ENCODE measurements around the gene SH2D1A. TPM values are rescaled to one million over a fixed set of nuclear protein-coding genes. Genes with fewer than 3 reads are reported as not detected.

Gene SH2D1A
- total RNA-seq, 1 donor from 2014 or later, result not detected

GRCh38 chrX:124383354-124383753 lies 37.0 kb downstream of the SH2D1A start:
- Mint-ChIP-seq H3K27me3 (ENCODE audit: low read depth, unreplicated experiment) (no peaks in the 10 kb centered on the region), H3K27ac (ENCODE audit: unreplicated experiment) (no peak overlapping the region), H3K4me1 (ENCODE audit: low read depth, unreplicated experiment) (peaks cover 5% of the 10 kb centered on the region), H3K4me3 (ENCODE audit: unreplicated experiment) (no peak overlapping the region), H3K9me3 (ENCODE audit: unreplicated experiment) (no peaks in the 10 kb centered on the region), H3K36me3 (ENCODE audit: low read depth, unreplicated experiment) (no peaks in the 10 kb centered on the region)
- Histone ChIP-seq H3K27ac (ENCODE audit: low read depth, low read length) (no peak overlapping the region), H3K9ac (ENCODE audit: low read length) (no peak overlapping the region), H3K4me3 (ENCODE audit: insufficient read depth, low read depth, low read length) (no peak overlapping the region), H2AFZ (ENCODE audit: low read depth, low read length) (no peak overlapping the region), H3K4me2 (ENCODE audit: low read length) (no peak overlapping the region), H3K4me1 (ENCODE audit: insufficient read depth, low read length) (no peaks in the 10 kb centered on the region), H3K36me3 (ENCODE audit: insufficient read depth, low read length) (no peaks in the 10 kb centered on the region), H3K79me2 (ENCODE audit: insufficient read depth, low read length) (no peaks in the 10 kb centered on the region), H3K9me3 (ENCODE audit: insufficient read depth, low read depth, low read length) (no peaks in the 10 kb centered on the region), H4K20me1 (ENCODE audit: insufficient read depth, low read length) (no peaks in the 10 kb centered on the region), H3K27me3 (ENCODE audit: insufficient read depth, low read length) (no peaks in the 10 kb centered on the region)
- TF ChIP-seq CTCF (IDR thresholded peaks at IDR 0.05; ENCODE audit: insufficient read depth, low read depth, low read length) (no peak), EZH2 (IDR thresholded peaks at IDR 0.05; ENCODE audit: insufficient read depth, low read length) (no peak)
- DNase-seq (ENCODE audit: low read depth) (no peak), FAIRE-seq (no peak)

GRCh38 chrX:124386401-124386800 lies 40.0 kb downstream of the SH2D1A start:
- H3K4me2 ChIP-seq (ENCODE audit: low read length), result no peak overlapping the region
- peaks cover 2% of the 10 kb centered on the region for H3K4me1 Mint-ChIP-seq (ENCODE audit: low read depth, unreplicated experiment)
- no peak for DNase-seq (ENCODE audit: low read depth)
- TF ChIP-seq EZH2 (IDR thresholded peaks at IDR 0.05; ENCODE audit: insufficient read depth, low read length), result no peak
- no peak for TF ChIP-seq CTCF (IDR thresholded peaks at IDR 0.05; ENCODE audit: insufficient read depth, low read depth, low read length)
- no peaks in the 10 kb centered on the region for H3K36me3 Mint-ChIP-seq (ENCODE audit: low read depth, unreplicated experiment)
- no peaks in the 10 kb centered on the region for H3K4me1 ChIP-seq (ENCODE audit: insufficient read depth, low read length)
- H3K4me3 Mint-ChIP-seq (ENCODE audit: unreplicated experiment), result no peak overlapping the region
- H3K27me3 Mint-ChIP-seq (ENCODE audit: low read depth, unreplicated experiment), result no peaks in the 10 kb centered on the region
- no peak overlapping the region for H3K4me3 ChIP-seq (ENCODE audit: insufficient read depth, low read depth, low read length)
- no peak overlapping the region for H2AFZ ChIP-seq (ENCODE audit: low read depth, low read length)
- FAIRE-seq, result peak; percentile 29
- no peaks in the 10 kb centered on the region for H3K79me2 ChIP-seq (ENCODE audit: insufficient read depth, low read length)
- no peak overlapping the region for H3K9ac ChIP-seq (ENCODE audit: low read length)
- no peaks in the 10 kb centered on the region for H4K20me1 ChIP-seq (ENCODE audit: insufficient read depth, low read length)
- H3K36me3 ChIP-seq (ENCODE audit: insufficient read depth, low read length), result no peaks in the 10 kb centered on the region
- H3K27ac ChIP-seq (ENCODE audit: low read depth, low read length), result no peak overlapping the region
- H3K9me3 ChIP-seq (ENCODE audit: insufficient read depth, low read depth, low read length), result no peaks in the 10 kb centered on the region
- no peaks in the 10 kb centered on the region for H3K27me3 ChIP-seq (ENCODE audit: insufficient read depth, low read length)
- H3K9me3 Mint-ChIP-seq (ENCODE audit: unreplicated experiment), result no peaks in the 10 kb centered on the region
- H3K27ac Mint-ChIP-seq (ENCODE audit: unreplicated experiment), result no peak overlapping the region

- Histone ChIP-seq H3K9me3 (ENCODE audit: insufficient read depth, low read depth, low read length) (no peaks in the 10 kb centered on the region), H3K79me2 (ENCODE audit: insufficient read depth, low read length) (no peaks in the 10 kb centered on the region), H3K36me3 (ENCODE audit: insufficient read depth, low read length) (no peaks in the 10 kb centered on the region), H3K4me2 (ENCODE audit: low read length) (no peak overlapping the region), H3K27me3 (ENCODE audit: insufficient read depth, low read length) (no peaks in the 10 kb centered on the region), H3K4me3 (ENCODE audit: insufficient read depth, low read depth, low read length) (no peak overlapping the region), H3K9ac (ENCODE audit: low read length) (no peak overlapping the region), H3K4me1 (ENCODE audit: insufficient read depth, low read length) (no peaks in the 10 kb centered on the region), H2AFZ (ENCODE audit: low read depth, low read length) (no peak overlapping the region), H4K20me1 (ENCODE audit: insufficient read depth, low read length) (no peaks in the 10 kb centered on the region), H3K27ac (ENCODE audit: low read depth, low read length) (no peak overlapping the region)
- Mint-ChIP-seq H3K4me3 (ENCODE audit: unreplicated experiment) (no peak overlapping the region), H3K4me1 (ENCODE audit: low read depth, unreplicated experiment) (no peaks in the 10 kb centered on the region), H3K9me3 (ENCODE audit: unreplicated experiment) (no peaks in the 10 kb centered on the region), H3K36me3 (ENCODE audit: low read depth, unreplicated experiment) (no peaks in the 10 kb centered on the region), H3K27me3 (ENCODE audit: low read depth, unreplicated experiment) (no peaks in the 10 kb centered on the region), H3K27ac (ENCODE audit: unreplicated experiment) (no peak overlapping the region)
- DNase-seq (ENCODE audit: low read depth) (peak; percentile 3), FAIRE-seq (peak; percentile 99)
- TF ChIP-seq EZH2 (IDR thresholded peaks at IDR 0.05; ENCODE audit: insufficient read depth, low read length) (no peak), CTCF (IDR thresholded peaks at IDR 0.05; ENCODE audit: insufficient read depth, low read depth, low read length) (peak; percentile 51)
These were observed 42.2 kb downstream of the SH2D1A start for GRCh38 chrX:124388562-124388961.

Data from astrocyte (in vitro differentiated cells and primary cell).